Activated CD4-positive, alpha-beta T cell treated with anti-CD3 and anti-CD28 coated beads for 36 hours (primary cell): Measurements from ENCODE around the gene DDX42. TPM values are rescaled to one million over a fixed set of nuclear protein-coding genes. Genes with fewer than 3 reads are reported as not detected.

Experiments used
- ATAC-seq: fragments of 200-7000 bp; cut with Tn5 transposase; one replicate; pipeline ENCODE4 v1.10.0; 2021; ENCODE audit warnings: mild to moderate bottlenecking, moderate library complexity
- CTCF ChIA-PET: fragments of 350-600 bp; sonication (Branson Sonifier 250); formaldehyde crosslinking; loops from one replicate; lab custom pipeline; 2021; ENCODE audit warnings: antibody characterized with exemption; lab: Charles Lee
- POLR2A ChIA-PET: fragments of 350-600 bp; sonication (Branson Sonifier 250); formaldehyde crosslinking; loops from one replicate; lab custom pipeline; 2021; ENCODE audit warnings: antibody characterized with exemption, inconsistent platforms; lab: Charles Lee
- DNase-seq: peaks from one replicate; pipeline ENCODE4 v3.0.0-alpha.2; 2020
- H3K27ac Mint-ChIP-seq: one replicate; pipeline ENCODE4 v1.8.0; 2021; ENCODE audit warnings: mixed read lengths
- H3K27me3 Mint-ChIP-seq: one replicate; pipeline ENCODE4 v1.8.0; 2021; ENCODE audit warnings: mixed read lengths
- H3K36me3 Mint-ChIP-seq: one replicate; pipeline ENCODE4 v1.8.0; 2021; ENCODE audit warnings: low read depth, mixed read lengths
- H3K4me1 Mint-ChIP-seq: one replicate; pipeline ENCODE4 v1.8.0; 2021; ENCODE audit warnings: mixed read lengths
- H3K4me3 Mint-ChIP-seq: one replicate; pipeline ENCODE4 v1.8.0; 2021; ENCODE audit warnings: mild to moderate bottlenecking, moderate library complexity, mixed read lengths
- H3K9me3 Mint-ChIP-seq: one replicate; pipeline ENCODE4 v1.8.0; 2021; ENCODE audit warnings: low read depth, mixed read lengths
- intact Hi-C, 2 experiments: fragments of 100-400 bp; cut with DNase I in 1 of 2; cut with micrococcal nuclease in 1 of 2; formaldehyde crosslinking; loops; one replicate each; pipeline versions ENCODE4 v1.14.2 to v1.15.1; 2022 to 2024; cut with DNase I, micrococcal nuclease
- total RNA-seq, 2 experiments: library from RNA; stranded (reverse); gene quantifications; one replicate each; pipeline ENCODE4 v1.2.3, GENCODE V29; 2021

Gene DDX42
- total RNA-seq, 2 experiments from 2014 or later = 109 to 173 TPM

DNA sequence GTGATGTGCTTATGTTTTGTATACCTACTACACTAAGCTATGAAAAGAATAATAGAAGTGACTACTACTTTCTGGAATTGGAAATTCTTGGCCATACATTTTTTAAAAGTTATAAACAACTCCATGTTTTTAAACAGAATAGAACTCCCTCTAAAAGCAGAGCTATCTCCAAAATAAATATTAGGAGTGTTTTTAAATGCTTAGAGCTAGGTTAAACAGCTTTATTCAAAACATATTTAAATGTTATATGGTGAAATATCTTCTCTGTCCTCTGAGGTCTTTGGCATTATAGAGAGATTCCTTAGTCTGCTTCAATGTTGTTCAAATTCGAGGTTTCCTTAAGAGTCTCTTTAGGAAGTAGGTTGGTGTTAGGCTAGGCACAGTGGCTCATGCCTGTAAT is 30.4 kb downstream of the DDX42 start:
- H3K9me3 Mint-ChIP-seq = no peaks in the 10 kb centered on the region
- peaks cover 55% of the 10 kb centered on the region for H3K36me3 Mint-ChIP-seq
- ATAC-seq (no peak), DNase-seq (no peak)
- peak overlapping the region; percentile 70 for H3K27ac Mint-ChIP-seq
- no peak overlapping the region for H3K4me3 Mint-ChIP-seq
- ChIA-PET POLR2A (no interaction called here), CTCF (interaction anchor here (0.7 to 1.6 kb wide), 10 partner anchors 14 to 397 kb away, joined by 3 to 4 read pairs (median 3); no protein-coding TSS in a partner anchor)
- H3K4me1 Mint-ChIP-seq = peaks cover 12% of the 10 kb centered on the region
- intact Hi-C loops = no loop called here
- no peaks in the 10 kb centered on the region for H3K27me3 Mint-ChIP-seq

GRCh38 chr17:63805591-63805990 is 31.6 kb downstream of the DDX42 start:
- Mint-ChIP-seq H3K9me3 (no peaks in the 10 kb centered on the region), H3K27ac (peak overlapping the region; percentile 51), H3K4me1 (peaks cover 9% of the 10 kb centered on the region), H3K4me3 (no peak overlapping the region), H3K36me3 (peaks cover 53% of the 10 kb centered on the region), H3K27me3 (no peaks in the 10 kb centered on the region)
- ATAC-seq (no peak), DNase-seq (no peak)
- intact Hi-C loops = no loop called here
- ChIA-PET POLR2A (no interaction called here), CTCF (interaction anchor here (1.0 to 1.4 kb wide), 3 partner anchors 13 to 43 kb away, joined by 3 to 4 read pairs (median 3); no protein-coding TSS in a partner anchor)

DNA sequence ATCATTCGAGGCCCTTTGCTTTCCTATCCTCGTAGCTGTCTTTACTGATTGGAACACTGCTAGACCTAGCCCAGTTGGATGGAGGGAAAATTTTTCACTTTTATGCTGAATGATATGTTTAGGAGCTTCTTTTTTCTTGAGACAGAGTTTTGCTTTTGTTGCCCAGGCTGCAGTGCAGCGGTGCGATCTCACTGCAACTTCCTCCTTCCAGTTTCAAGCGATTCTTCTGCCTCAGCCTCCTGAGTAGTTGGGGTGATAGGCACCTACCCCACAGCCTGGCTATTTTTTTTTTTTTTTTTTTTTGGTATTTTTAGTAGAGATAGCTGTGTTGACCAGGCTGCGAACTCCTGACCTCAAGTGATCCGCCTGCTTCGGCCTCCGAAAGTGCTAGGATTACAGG is 36.0 kb downstream of the DDX42 start:
- POLR2A ChIA-PET = interaction anchor here (0.6 to 1.0 kb wide), 2 partner anchors 34 to 102 kb away, joined by 3 to 4 read pairs; no protein-coding TSS in a partner anchor

GRCh38 chr17:63816123-63816522 is 42.2 kb downstream of the DDX42 start:
- H3K36me3 Mint-ChIP-seq = peaks cover 74% of the 10 kb centered on the region
- no peak overlapping the region for H3K27ac Mint-ChIP-seq
- intact Hi-C loops = no loop called here
- peaks cover 2% of the 10 kb centered on the region for H3K4me1 Mint-ChIP-seq
- no peaks in the 10 kb centered on the region for H3K27me3 Mint-ChIP-seq
- DNase-seq (no peak), ATAC-seq (no peak)
- POLR2A ChIA-PET = no interaction called here
- CTCF ChIA-PET = interaction anchor here (0.6 to 1.2 kb wide), 2 partner anchors 18 to 42 kb away, joined by 3 read pairs; partner anchors contain the start of gene DDX42
- no peak overlapping the region for H3K4me3 Mint-ChIP-seq
- no peaks in the 10 kb centered on the region for H3K9me3 Mint-ChIP-seq

More for the DNA sequence above, 36.0 kb downstream of the DDX42 start:
- Mint-ChIP-seq H3K27ac (no peak overlapping the region), H3K36me3 (peaks cover 76% of the 10 kb centered on the region), H3K4me1 (peaks cover 7% of the 10 kb centered on the region), H3K9me3 (no peaks in the 10 kb centered on the region), H3K27me3 (no peaks in the 10 kb centered on the region), H3K4me3 (no peak overlapping the region)
- ATAC-seq = no peak
- intact Hi-C loops = no loop called here
- CTCF ChIA-PET = interaction anchor here (0.7 to 0.9 kb wide), 4 partner anchors 10 to 250 kb away, joined by 3 read pairs; partner anchors contain the start of genes CCDC47 and DDX42
- DNase-seq = no peak

DNA sequence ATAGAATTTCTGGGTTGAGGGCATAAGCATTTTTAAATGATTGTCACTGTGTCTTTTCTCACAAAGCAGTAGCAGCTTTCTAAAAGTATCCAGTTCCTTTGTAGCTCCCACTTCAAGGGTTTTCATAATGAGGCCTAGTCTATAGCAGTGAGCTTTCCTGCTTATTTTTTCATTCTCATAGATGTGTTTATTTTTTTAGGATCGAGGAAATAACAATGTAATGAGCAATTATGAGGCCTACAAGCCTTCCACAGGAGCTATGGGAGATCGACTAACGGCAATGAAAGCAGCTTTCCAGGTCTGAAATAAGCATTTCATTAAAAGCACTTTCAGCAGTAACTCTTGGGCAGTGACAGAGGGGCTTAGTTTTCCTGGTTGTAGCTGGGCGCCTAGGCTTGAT is 42.7 kb downstream of the DDX42 start:
- no peak for ATAC-seq
- H3K36me3 Mint-ChIP-seq = peaks cover 71% of the 10 kb centered on the region
- intact Hi-C loops = no loop called here
- no peaks in the 10 kb centered on the region for H3K27me3 Mint-ChIP-seq
- H3K4me1 Mint-ChIP-seq = peaks cover 2% of the 10 kb centered on the region
- CTCF ChIA-PET = interaction anchor here (0.6 to 1.2 kb wide), 2 partner anchors 18 to 42 kb away, joined by 3 read pairs; partner anchors contain the start of gene DDX42
- H3K4me3 Mint-ChIP-seq = no peak overlapping the region
- POLR2A ChIA-PET = interaction anchor here (0.6 kb wide), 1 partner anchor 139 kb away, joined by 3 read pairs; no protein-coding TSS in a partner anchor
- no peak for DNase-seq
- H3K9me3 Mint-ChIP-seq = no peaks in the 10 kb centered on the region
- H3K27ac Mint-ChIP-seq = peak overlapping the region; percentile 1

DNA sequence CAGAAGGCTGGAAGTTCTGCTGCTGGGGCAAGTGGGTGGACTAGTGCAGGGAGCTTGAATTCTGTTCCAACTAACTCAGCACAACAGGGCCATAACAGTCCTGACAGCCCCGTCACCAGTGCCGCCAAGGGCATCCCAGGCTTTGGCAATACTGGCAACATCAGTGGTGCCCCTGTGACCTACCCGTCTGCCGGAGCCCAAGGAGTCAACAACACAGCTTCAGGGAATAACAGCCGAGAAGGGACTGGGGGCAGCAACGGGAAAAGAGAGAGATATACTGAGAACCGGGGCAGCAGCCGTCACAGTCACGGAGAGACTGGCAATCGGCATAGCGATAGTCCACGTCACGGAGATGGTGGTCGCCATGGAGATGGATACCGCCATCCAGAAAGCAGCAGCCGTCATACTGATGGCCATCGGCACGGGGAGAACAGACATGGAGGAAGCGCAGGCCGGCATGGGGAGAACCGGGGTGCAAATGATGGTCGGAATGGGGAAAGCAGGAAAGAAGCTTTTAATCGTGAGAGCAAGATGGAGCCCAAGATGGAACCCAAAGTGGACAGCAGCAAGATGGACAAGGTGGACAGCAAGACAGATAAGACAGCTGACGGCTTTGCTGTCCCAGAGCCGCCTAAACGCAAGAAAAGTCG is 43.9 kb downstream of the DDX42 start:
- peaks cover 5% of the 10 kb centered on the region for H3K4me1 Mint-ChIP-seq
- H3K36me3 Mint-ChIP-seq = peaks cover 72% of the 10 kb centered on the region
- ATAC-seq = no peak
- no peak overlapping the region for H3K27ac Mint-ChIP-seq
- H3K9me3 Mint-ChIP-seq = no peaks in the 10 kb centered on the region
- no peak for DNase-seq
- H3K27me3 Mint-ChIP-seq = no peaks in the 10 kb centered on the region
- ChIA-PET POLR2A (no interaction called here), CTCF (interaction anchor here (0.7 to 1.3 kb wide), 4 partner anchors 10 to 36 kb away, joined by 3 read pairs; no protein-coding TSS in a partner anchor)
- intact Hi-C loops = no loop called here
- H3K4me3 Mint-ChIP-seq = no peak overlapping the region

- POLR2A ChIA-PET = interaction anchor here (0.6 kb wide), 2 partner anchors 39 to 257 kb away, joined by 3 to 4 read pairs; no protein-coding TSS in a partner anchor
- no peak overlapping the region for H3K4me3 Mint-ChIP-seq
- ATAC-seq = no peak
Measured at GRCh38 chr17:63819131-63819530, 45.2 kb downstream of the DDX42 start.

GRCh38 chr17:63819585-63820537 is 45.9 kb downstream of the DDX42 start:
- H3K4me3 Mint-ChIP-seq = no peak overlapping the region
- DNase-seq (peak; percentile 38), ATAC-seq (no peak)
- peaks cover 75% of the 10 kb centered on the region for H3K36me3 Mint-ChIP-seq
- intact Hi-C loops = loop anchor here in 1 of 2 experiments (10.0 kb wide), 1 partner anchor 195 kb away; the partner anchor contains the start of gene MAP3K3
- peaks cover 19% of the 10 kb centered on the region for H3K4me1 Mint-ChIP-seq
- CTCF ChIA-PET = interaction anchor here (0.8 to 1.1 kb wide), 2 partner anchors 15 kb away, joined by 3 to 4 read pairs; no protein-coding TSS in a partner anchor
- H3K9me3 Mint-ChIP-seq = no peaks in the 10 kb centered on the region
- POLR2A ChIA-PET = no interaction called here
- H3K27me3 Mint-ChIP-seq = no peaks in the 10 kb centered on the region
- H3K27ac Mint-ChIP-seq = peak overlapping the region; percentile 63

More at GRCh38 chr17:63819131-63819530, 45.2 kb downstream of the DDX42 start:
- intact Hi-C loops = no loop called here
- Mint-ChIP-seq H3K36me3 (peaks cover 72% of the 10 kb centered on the region), H3K27ac (peak overlapping the region; percentile 63), H3K4me1 (peaks cover 13% of the 10 kb centered on the region), H3K9me3 (no peaks in the 10 kb centered on the region), H3K27me3 (no peaks in the 10 kb centered on the region)
- DNase-seq = no peak
- CTCF ChIA-PET = interaction anchor here (1.1 kb wide), 2 partner anchors 9 to 14 kb away, joined by 3 to 4 read pairs; no protein-coding TSS in a partner anchor

DNA sequence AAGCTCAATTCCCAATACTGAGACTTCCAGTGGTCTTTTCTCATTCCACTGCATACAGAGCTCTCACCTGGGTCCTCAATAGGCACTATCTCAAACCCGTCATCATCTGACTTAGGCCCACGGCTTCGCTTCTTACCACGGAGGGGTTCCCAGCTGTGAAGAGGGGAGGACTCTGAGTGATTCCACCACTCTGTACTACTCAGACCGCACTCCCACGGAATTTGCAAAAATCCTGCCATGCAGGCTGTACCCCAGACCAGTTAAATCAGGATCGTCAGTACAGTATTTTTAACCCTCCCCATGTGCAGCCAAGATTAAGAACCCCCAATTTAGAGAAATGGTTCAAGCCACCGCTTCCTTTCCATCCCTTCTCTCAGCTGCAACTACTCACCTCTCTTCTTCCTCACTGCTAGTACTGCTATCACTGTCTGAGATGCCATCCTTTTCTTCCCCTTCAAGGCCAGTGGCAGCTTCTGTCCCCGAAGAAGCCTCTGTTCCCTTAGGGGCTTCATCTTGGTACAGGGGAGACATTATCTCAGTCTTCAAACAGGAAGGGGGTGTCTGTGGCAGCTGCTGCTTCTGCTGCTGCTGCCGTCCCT is 47.1 kb downstream of the DDX42 start:
- ChIA-PET CTCF (interaction anchor here (0.7 to 1.2 kb wide), 2 partner anchors 19 to 22 kb away, joined by 3 read pairs; no protein-coding TSS in a partner anchor), POLR2A (interaction anchor here (0.7 kb wide), 1 partner anchor 25 kb away, joined by 3 read pairs; no protein-coding TSS in a partner anchor)
- DNase-seq (no peak), ATAC-seq (peak; percentile 13)
- H3K27ac Mint-ChIP-seq = no peak overlapping the region
- no peak overlapping the region for H3K4me3 Mint-ChIP-seq
- intact Hi-C loops = loop anchor here in 1 of 2 experiments (10.0 kb wide), 1 partner anchor 196 kb away; the partner anchor contains the start of gene MAP3K3
- peaks cover 29% of the 10 kb centered on the region for H3K4me1 Mint-ChIP-seq
- no peaks in the 10 kb centered on the region for H3K9me3 Mint-ChIP-seq
- H3K27me3 Mint-ChIP-seq = no peaks in the 10 kb centered on the region
- H3K36me3 Mint-ChIP-seq = peaks cover 79% of the 10 kb centered on the region

- H3K4me1 Mint-ChIP-seq = peaks cover 34% of the 10 kb centered on the region
- H3K27me3 Mint-ChIP-seq = no peaks in the 10 kb centered on the region
- H3K4me3 Mint-ChIP-seq = no peak overlapping the region
- ChIA-PET POLR2A (interaction anchor here (0.6 to 0.7 kb wide), 2 partner anchors 25 to 50 kb away, joined by 3 read pairs; no protein-coding TSS in a partner anchor), CTCF (interaction anchor here (0.6 to 1.2 kb wide), 3 partner anchors 18 to 70 kb away, joined by 3 read pairs; no protein-coding TSS in a partner anchor)
- ATAC-seq (no peak), DNase-seq (no peak)
- peak overlapping the region; percentile 68 for H3K27ac Mint-ChIP-seq
- peaks cover 81% of the 10 kb centered on the region for H3K36me3 Mint-ChIP-seq
- intact Hi-C loops = loop anchor here in 1 of 2 experiments (10.0 kb wide), 1 partner anchor 197 kb away; the partner anchor contains the start of gene MAP3K3
- no peaks in the 10 kb centered on the region for H3K9me3 Mint-ChIP-seq
Measured at GRCh38 chr17:63821804-63822203, 47.8 kb downstream of the DDX42 start.
